CD8-positive, alpha-beta memory T cell (primary cell): ENCODE measurements around the gene ITGB4. TPM values are rescaled to one million over a fixed set of nuclear protein-coding genes. Genes with fewer than 3 reads are reported as not detected.
A peak's percentile ranks its signal among the peaks of the same experiment; 100 is the strongest.

Source experiments
- CTCF ChIA-PET: fragments of 350-600 bp; sonication (Branson Sonifier 250); formaldehyde crosslinking; loops from one replicate; lab custom pipeline; 2021; ENCODE audit warnings: antibody characterized with exemption; lab: Charles Lee
- POLR2A ChIA-PET: fragments of 350-600 bp; sonication (Branson Sonifier 250); formaldehyde crosslinking; loops from one replicate; lab custom pipeline; 2021; ENCODE audit warnings: antibody characterized with exemption; lab: Charles Lee
- DNase-seq, 5 donors: peaks; one replicate each; pipeline versions ENCODE4 v3.0.0 to v3.0.0-alpha.2; 2020 to 2022; ENCODE audit warnings: mixed read lengths in 1 of 5
- H3K27ac ChIP-seq: one replicate; pipeline ENCODE4 v1.7.0; 2013; ENCODE audit warnings: low read depth, mild to moderate bottlenecking, low read length, moderate library complexity
- H3K27me3 ChIP-seq: 2 replicates; pipeline ENCODE4 v1.7.0; 2013; ENCODE audit warnings: low read length, mild to moderate bottlenecking; ENCODE audit not compliant: insufficient read depth, poor library complexity, severe bottlenecking
- H3K36me3 ChIP-seq: 2 replicates; pipeline ENCODE4 v1.7.0; 2013; ENCODE audit warnings: mild to moderate bottlenecking, low read length, moderate library complexity; ENCODE audit not compliant: insufficient read depth
- H3K4me1 ChIP-seq: 2 replicates; pipeline ENCODE4 v1.7.0; 2013; ENCODE audit warnings: mild to moderate bottlenecking, low read length, moderate library complexity; ENCODE audit not compliant: insufficient read depth
- H3K4me3 ChIP-seq: 2 replicates; pipeline ENCODE4 v1.7.0; 2013; ENCODE audit warnings: mild to moderate bottlenecking, low read length
- H3K9me3 ChIP-seq: 2 replicates; pipeline ENCODE4 v1.7.0; 2013; ENCODE audit warnings: mild to moderate bottlenecking, low read length
- H3K27ac Mint-ChIP-seq, 8 donors: one replicate each; pipeline ENCODE4 v1.8.0; 2020 to 2021; ENCODE audit warnings: mixed read lengths in 8 of 8, mild to moderate bottlenecking in 6 of 8, inconsistent platforms in 3 of 8, moderate library complexity in 3 of 8
- H3K27me3 Mint-ChIP-seq, 2 donors: one replicate each; pipeline ENCODE4 v1.8.0; 2020 to 2021; ENCODE audit warnings: mixed read lengths in 2 of 2, mild to moderate bottlenecking in 1 of 2, moderate library complexity in 1 of 2
- H3K36me3 Mint-ChIP-seq, 3 donors: one replicate each; pipeline ENCODE4 v1.8.0; 2020 to 2021; ENCODE audit warnings: mixed read lengths in 3 of 3, inconsistent platforms in 1 of 3, mild to moderate bottlenecking in 1 of 3
- H3K4me1 Mint-ChIP-seq, 3 donors: one replicate each; pipeline ENCODE4 v1.8.0; 2020 to 2021; ENCODE audit warnings: mixed read lengths in 3 of 3, inconsistent platforms in 1 of 3, mild to moderate bottlenecking in 1 of 3
- H3K4me3 Mint-ChIP-seq, 7 donors: one replicate each; pipeline ENCODE4 v1.8.0; 2020 to 2021; ENCODE audit warnings: mixed read lengths in 7 of 7, mild to moderate bottlenecking in 6 of 7, moderate library complexity in 4 of 7, inconsistent platforms in 2 of 7
- H3K9me3 Mint-ChIP-seq, 5 donors: one replicate each; pipeline ENCODE4 v1.8.0; 2020 to 2022; ENCODE audit warnings: mixed read lengths in 5 of 5, mild to moderate bottlenecking in 3 of 5, moderate library complexity in 2 of 5, inconsistent platforms in 1 of 5
- polyA plus RNA-seq: library from polyadenylated mRNA; unstranded; fragments of 300-500 nt; fragmentation: Illumina TruSeq; gene quantifications from one replicate; pipeline ENCODE4 v1.2.3, GENCODE V29; 2021
- total RNA-seq, 2 experiments: library from RNA; stranded (reverse); gene quantifications; one replicate each; pipeline ENCODE4 v1.2.3, GENCODE V29; 2021

ITGB4 gene
- total and polyA plus RNA-seq, 3 experiments from 2014 or later, result 1.5 to 2.1 (median 1.8) TPM

GRCh38 chr17:75725504-75725903 lies 4.2 kb downstream of the ITGB4 start:
- no peaks in the 10 kb centered on the region for H3K27me3 ChIP-seq
- Mint-ChIP-seq H3K4me1 (peaks cover 2 to 3% (median 3%) of the 10 kb centered on the region in 3 donors), H3K27ac (no peak overlapping the region), H3K9me3 (no peaks in the 10 kb centered on the region), H3K27me3 (no peaks in the 10 kb centered on the region), H3K36me3 (no peaks in the 10 kb centered on the region), H3K4me3 (no peak overlapping the region)
- no peak overlapping the region for H3K4me3 ChIP-seq
- no peaks in the 10 kb centered on the region for H3K9me3 ChIP-seq
- no peak for DNase-seq
- H3K36me3 ChIP-seq, result no peaks in the 10 kb centered on the region
- POLR2A ChIA-PET, result no interaction called here
- H3K4me1 ChIP-seq, result no peaks in the 10 kb centered on the region
- H3K27ac ChIP-seq, result no peak overlapping the region
- CTCF ChIA-PET, result interaction anchor here (1.7 kb wide), 1 partner anchor 23 kb away, joined by 4 read pairs; no protein-coding TSS in a partner anchor

- Mint-ChIP-seq H3K4me1 (no peaks in the 10 kb centered on the region), H3K27me3 (no peaks in the 10 kb centered on the region), H3K4me3 (no peak overlapping the region), H3K27ac (no peak overlapping the region), H3K36me3 (no peaks in the 10 kb centered on the region), H3K9me3 (no peaks in the 10 kb centered on the region)
- no peaks in the 10 kb centered on the region for H3K27me3 ChIP-seq
- no peak overlapping the region for H3K27ac ChIP-seq
- no peaks in the 10 kb centered on the region for H3K36me3 ChIP-seq
- POLR2A ChIA-PET, result no interaction called here
- H3K4me3 ChIP-seq, result no peak overlapping the region
- no peaks in the 10 kb centered on the region for H3K9me3 ChIP-seq
- H3K4me1 ChIP-seq, result no peaks in the 10 kb centered on the region
- CTCF ChIA-PET, result interaction anchor here (1.7 kb wide), 1 partner anchor 21 kb away, joined by 4 read pairs; no protein-coding TSS in a partner anchor
- no peak for DNase-seq
Observed at GRCh38 chr17:75727391-75727790, 6.1 kb downstream of the ITGB4 start.

- CTCF ChIA-PET, result interaction anchor here (0.8 to 1.3 kb wide), 2 partner anchors 24 to 96 kb away, joined by 3 to 6 read pairs; partner anchors contain the start of gene SMIM5
- H3K4me3 ChIP-seq, result no peak overlapping the region
- Mint-ChIP-seq H3K27ac (no peak overlapping the region), H3K36me3 (no peaks in the 10 kb centered on the region), H3K9me3 (no peaks in the 10 kb centered on the region), H3K27me3 (no peaks in the 10 kb centered on the region), H3K4me1 (peaks cover 0 to 2% (median under 1%) of the 10 kb centered on the region in 3 donors), H3K4me3 (peak overlapping the region in 1 of 7 donors; percentile 3)
- H3K4me1 ChIP-seq, result no peaks in the 10 kb centered on the region
- POLR2A ChIA-PET, result no interaction called here
- H3K27me3 ChIP-seq, result no peaks in the 10 kb centered on the region
- H3K9me3 ChIP-seq, result no peaks in the 10 kb centered on the region
- no peak overlapping the region for H3K27ac ChIP-seq
- H3K36me3 ChIP-seq, result no peaks in the 10 kb centered on the region
- no peak for DNase-seq
Observed at GRCh38 chr17:75729351-75729750, 8.1 kb downstream of the ITGB4 start.

- Mint-ChIP-seq H3K4me3 (no peak overlapping the region), H3K36me3 (no peaks in the 10 kb centered on the region), H3K27me3 (no peaks in the 10 kb centered on the region), H3K4me1 (peaks cover 0 to 8% (median 4%) of the 10 kb centered on the region in 3 donors), H3K27ac (no peak overlapping the region), H3K9me3 (no peaks in the 10 kb centered on the region)
- ChIA-PET POLR2A (no interaction called here), CTCF (interaction anchor here (0.8 to 1.4 kb wide), 4 partner anchors 18 to 97 kb away, joined by 3 to 6 read pairs (median 4); partner anchors contain the start of gene SMIM5)
- Histone ChIP-seq H3K27me3 (no peaks in the 10 kb centered on the region), H3K4me3 (no peak overlapping the region), H3K9me3 (no peaks in the 10 kb centered on the region), H3K36me3 (no peaks in the 10 kb centered on the region), H3K27ac (no peak overlapping the region), H3K4me1 (no peaks in the 10 kb centered on the region)
- DNase-seq, result no peak
Observed at GRCh38 chr17:75730065-75730464, 8.8 kb downstream of the ITGB4 start.

- peak overlapping the region in 1 of 8 donors; percentile 82 for H3K27ac Mint-ChIP-seq
- H3K27me3 ChIP-seq, result no peaks in the 10 kb centered on the region
- ChIA-PET POLR2A (no interaction called here), CTCF (interaction anchor here (0.9 to 1.4 kb wide), 3 partner anchors 16 to 19 kb away, joined by 3 to 4 read pairs (median 4); no protein-coding TSS in a partner anchor)
- H3K36me3 ChIP-seq, result no peaks in the 10 kb centered on the region
- H3K4me1 ChIP-seq, result no peaks in the 10 kb centered on the region
- H3K4me3 Mint-ChIP-seq, result no peak overlapping the region
- H3K4me1 Mint-ChIP-seq, result peaks cover 4 to 8% (median 4%) of the 10 kb centered on the region in 3 donors
- H3K36me3 Mint-ChIP-seq, result no peaks in the 10 kb centered on the region
- H3K9me3 Mint-ChIP-seq, result no peaks in the 10 kb centered on the region
- no peaks in the 10 kb centered on the region for H3K9me3 ChIP-seq
- no peak overlapping the region for H3K4me3 ChIP-seq
- H3K27ac ChIP-seq, result no peak overlapping the region
- no peaks in the 10 kb centered on the region for H3K27me3 Mint-ChIP-seq
- no peak for DNase-seq
Observed at GRCh38 chr17:75731086-75731715, 9.9 kb downstream of the ITGB4 start.

GRCh38 chr17:75731716-75732498 lies 10.6 kb downstream of the ITGB4 start:
- H3K9me3 ChIP-seq, result no peaks in the 10 kb centered on the region
- no peak overlapping the region for H3K27ac ChIP-seq
- no peaks in the 10 kb centered on the region for H3K36me3 ChIP-seq
- DNase-seq, result no peak
- Mint-ChIP-seq H3K4me3 (no peak overlapping the region), H3K9me3 (no peaks in the 10 kb centered on the region), H3K27ac (peak overlapping the region in 1 of 8 donors; percentile 57), H3K36me3 (no peaks in the 10 kb centered on the region), H3K27me3 (no peaks in the 10 kb centered on the region), H3K4me1 (peaks cover 4 to 8% (median 4%) of the 10 kb centered on the region in 3 donors)
- H3K4me1 ChIP-seq, result no peaks in the 10 kb centered on the region
- no peak overlapping the region for H3K4me3 ChIP-seq
- CTCF ChIA-PET, result interaction anchor here (0.7 to 1.4 kb wide), 4 partner anchors 16 to 299 kb away, joined by 3 to 4 read pairs (median 3); no protein-coding TSS in a partner anchor
- no peaks in the 10 kb centered on the region for H3K27me3 ChIP-seq
- POLR2A ChIA-PET, result no interaction called here

- Histone ChIP-seq H3K27ac (no peak overlapping the region), H3K27me3 (no peaks in the 10 kb centered on the region), H3K9me3 (no peaks in the 10 kb centered on the region), H3K4me3 (no peak overlapping the region), H3K36me3 (no peaks in the 10 kb centered on the region), H3K4me1 (no peaks in the 10 kb centered on the region)
- Mint-ChIP-seq H3K4me1 (peaks cover 4 to 8% (median 4%) of the 10 kb centered on the region in 3 donors), H3K36me3 (no peaks in the 10 kb centered on the region), H3K4me3 (no peak overlapping the region), H3K27me3 (no peaks in the 10 kb centered on the region), H3K9me3 (no peaks in the 10 kb centered on the region), H3K27ac (no peak overlapping the region)
- ChIA-PET POLR2A (no interaction called here), CTCF (interaction anchor here (1.3 kb wide), 1 partner anchor 15 kb away, joined by 4 read pairs; no protein-coding TSS in a partner anchor)
- no peak for DNase-seq
Observed at GRCh38 chr17:75733471-75733870, 12.2 kb downstream of the ITGB4 start.
